Gastrocnemius medialis (tissue), 4 donors: ENCODE results near the gene HLCS. TPM values are rescaled to one million over a fixed set of nuclear protein-coding genes. Genes with fewer than 3 reads are reported as not detected.

Experiments
- ATAC-seq, 2 donors: fragments of 150-250 bp; one replicate each; pipeline ENCODE4 v1.9.1; 2016
- DNase-seq, 2 donors: peaks; one replicate each; pipeline ENCODE4 v3.0.0-alpha.2; 2019
- H3K27ac ChIP-seq, 4 donors: fragments of 200-600 bp; sonication (generic); 1 replicate in 1 of 4; 2 replicates in 3 of 4; pipeline ENCODE4 v1.5.1; 2016 to 2018; ENCODE audit warnings: mild to moderate bottlenecking in 2 of 4, moderate library complexity in 1 of 4
- H3K27me3 ChIP-seq, 3 donors: fragments of 200-600 bp; sonication (generic) in 2 of 3; 1 replicate in 1 of 3; 2 replicates in 2 of 3; pipeline versions ENCODE4 v1.5.1 to v1.6.0; 2016 to 2019; ENCODE audit warnings: mild to moderate bottlenecking in 1 of 3, moderate library complexity in 1 of 3
- H3K36me3 ChIP-seq, 2 donors: fragments of 200-600 bp; sonication (generic) in 1 of 2; one replicate each; pipeline ENCODE4 v1.5.1; 2017 to 2018
- H3K4me1 ChIP-seq, 2 donors: fragments of 200-600 bp; sonication (generic) in 1 of 2; one replicate each; pipeline ENCODE4 v1.5.1; 2016 to 2017; ENCODE audit warnings: mild to moderate bottlenecking in 2 of 2
- H3K4me3 ChIP-seq, 4 donors: fragments of 200-600 bp; sonication (generic) in 3 of 4; 1 replicate in 1 of 4; 2 replicates in 3 of 4; pipeline ENCODE4 v1.5.1; 2016 to 2019; ENCODE audit warnings: mild to moderate bottlenecking in 2 of 4
- H3K9me3 ChIP-seq, 3 donors: fragments of 200-600 bp; sonication (generic) in 2 of 3; 1 replicate in 1 of 3; 2 replicates in 2 of 3; pipeline ENCODE4 v1.5.1; 2016 to 2019
- POLR2A ChIP-seq, 2 donors: fragments of 450-650 bp; IDR thresholded peaks; one replicate each; pipeline ENCODE4 v1.6.1; 2017; ENCODE audit warnings: antibody characterized with exemption in 2 of 2, mild to moderate bottlenecking in 2 of 2, moderate library complexity in 2 of 2
- in situ Hi-C, 4 donors: fragments of 200-750 bp; cut with MboI; loops; one replicate each; pipeline versions ENCODE4 v1.15.0 to v1.8.0; 2017; ENCODE audit warnings: low sequenced_read_pairs in 4 of 4
- intact Hi-C: fragments of 100-400 bp; cut with DNase I; formaldehyde crosslinking; loops from one replicate; pipeline ENCODE4 v1.15.1; 2023; ENCODE audit warnings: low total_unique reads
- total RNA-seq, 4 donors: library from RNA; depleted of rRNA; stranded (reverse); fragments of >200 nt; gene quantifications; one replicate each; pipeline versions ENCODE4 v1.1.0 to v1.2.3, GENCODE V29; 2016
- TF ChIP-seq, protein P1 (sequence below), 5 experiments: fragments of 450-650 bp in 3 of 5; fragments of 200-600 bp in 2 of 5; sonication (generic) in 2 of 5; IDR thresholded peaks in 4 of 5; conservative IDR thresholded peaks in 1 of 5; 1 replicate in 4 of 5; 2 replicates in 1 of 5; pipeline ENCODE4 v1.5.1; 2016 to 2019; ENCODE audit warnings: antibody characterized with exemption in 5 of 5, mild to moderate bottlenecking in 3 of 5, moderate library complexity in 3 of 5

HLCS gene
- total RNA-seq, 4 donors from 2014 or later = 10.6 to 18.4 (median 15.4) TPM

- in situ Hi-C loops (no loop called here), intact Hi-C loops (no loop called here)
- peaks cover 0 to 3% (median 0%) of the 10 kb centered on the region in 3 donors for H3K27me3 ChIP-seq
- ATAC-seq (no peak), DNase-seq (no peak)
- H3K36me3 ChIP-seq = no peaks in the 10 kb centered on the region
- no peak overlapping the region for H3K4me3 ChIP-seq
- H3K9me3 ChIP-seq = no peaks in the 10 kb centered on the region
- no peak for TF ChIP-seq POLR2A (IDR thresholded peaks at IDR 0.05)
- TF ChIP-seq, protein P1, sequence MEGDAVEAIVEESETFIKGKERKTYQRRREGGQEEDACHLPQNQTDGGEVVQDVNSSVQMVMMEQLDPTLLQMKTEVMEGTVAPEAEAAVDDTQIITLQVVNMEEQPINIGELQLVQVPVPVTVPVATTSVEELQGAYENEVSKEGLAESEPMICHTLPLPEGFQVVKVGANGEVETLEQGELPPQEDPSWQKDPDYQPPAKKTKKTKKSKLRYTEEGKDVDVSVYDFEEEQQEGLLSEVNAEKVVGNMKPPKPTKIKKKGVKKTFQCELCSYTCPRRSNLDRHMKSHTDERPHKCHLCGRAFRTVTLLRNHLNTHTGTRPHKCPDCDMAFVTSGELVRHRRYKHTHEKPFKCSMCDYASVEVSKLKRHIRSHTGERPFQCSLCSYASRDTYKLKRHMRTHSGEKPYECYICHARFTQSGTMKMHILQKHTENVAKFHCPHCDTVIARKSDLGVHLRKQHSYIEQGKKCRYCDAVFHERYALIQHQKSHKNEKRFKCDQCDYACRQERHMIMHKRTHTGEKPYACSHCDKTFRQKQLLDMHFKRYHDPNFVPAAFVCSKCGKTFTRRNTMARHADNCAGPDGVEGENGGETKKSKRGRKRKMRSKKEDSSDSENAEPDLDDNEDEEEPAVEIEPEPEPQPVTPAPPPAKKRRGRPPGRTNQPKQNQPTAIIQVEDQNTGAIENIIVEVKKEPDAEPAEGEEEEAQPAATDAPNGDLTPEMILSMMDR (IDR thresholded peaks at IDR 0.05 in 4 of 5, conservative IDR thresholded peaks at IDR 0.05 in 1 of 5) = no peak
- H3K27ac ChIP-seq = no peak overlapping the region
- H3K4me1 ChIP-seq = no peaks in the 10 kb centered on the region
Observed at GRCh38 chr21:36723371-36723881, 243.0 kb downstream of the HLCS start.

DNA sequence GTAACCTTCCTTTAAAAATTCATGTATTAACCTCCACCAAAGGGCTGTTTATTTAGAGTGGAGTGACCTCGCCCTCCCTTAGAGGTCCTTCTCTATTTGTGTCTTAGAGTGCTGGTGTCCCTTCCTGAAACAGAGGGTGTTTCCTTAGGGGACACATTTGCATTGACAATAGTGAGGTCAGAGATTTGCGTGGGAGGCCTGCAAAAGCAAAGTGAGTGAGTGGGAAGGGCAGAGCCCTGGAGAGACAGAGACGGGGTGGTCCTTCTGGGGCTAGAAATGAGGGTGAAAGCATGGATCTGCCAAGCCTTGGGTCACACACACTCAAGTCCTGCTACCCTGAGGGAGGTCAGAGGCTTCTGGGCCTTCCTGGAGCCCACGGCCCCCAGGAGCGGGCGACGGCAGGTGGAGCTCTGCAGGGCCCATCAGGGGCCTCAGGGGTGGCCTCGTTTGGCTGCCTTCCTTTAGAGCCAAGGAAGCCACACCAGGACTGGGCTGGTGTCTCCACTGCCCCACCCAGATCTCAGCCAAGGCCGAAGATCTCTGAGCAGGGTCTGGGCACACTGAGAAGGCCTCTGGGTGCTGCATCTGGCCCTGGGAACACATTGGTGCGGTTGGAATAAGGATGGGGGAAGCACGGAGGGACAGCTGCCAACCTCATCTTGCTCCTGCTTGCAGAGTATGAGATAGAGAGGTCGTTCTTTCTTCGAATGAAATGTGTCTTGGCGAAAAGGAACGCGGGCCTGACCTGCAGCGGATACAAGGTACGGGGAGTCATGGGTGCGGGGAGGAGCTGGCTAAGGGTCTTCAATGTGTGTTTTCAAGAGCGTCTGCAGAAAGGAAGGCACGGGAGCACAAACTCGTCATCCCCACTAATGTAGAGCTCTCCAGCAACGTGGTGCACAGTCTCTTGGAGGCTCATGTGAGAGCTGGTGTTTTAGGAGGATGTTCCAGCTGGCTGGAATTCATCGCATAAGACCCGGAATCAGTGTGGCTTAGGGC, 243.8 kb downstream of the HLCS start:
- in situ Hi-C loops = no loop called here
- no peak for ATAC-seq
- Histone ChIP-seq H3K9me3 (no peaks in the 10 kb centered on the region), H3K4me3 (no peak overlapping the region), H3K4me1 (no peaks in the 10 kb centered on the region), H3K27me3 (peaks cover 0 to 3% (median 0%) of the 10 kb centered on the region in 3 donors), H3K27ac (no peak overlapping the region), H3K36me3 (no peaks in the 10 kb centered on the region)
- no peak for DNase-seq
- intact Hi-C loops = no loop called here
- no peak for TF ChIP-seq POLR2A (IDR thresholded peaks at IDR 0.05)
- TF ChIP-seq, protein P1 (IDR thresholded peaks at IDR 0.05 in 4 of 5, conservative IDR thresholded peaks at IDR 0.05 in 1 of 5) = no peak

GRCh38 chr21:36721817-36722216, 244.7 kb downstream of the HLCS start:
- H3K36me3 ChIP-seq = no peaks in the 10 kb centered on the region
- H3K9me3 ChIP-seq = no peaks in the 10 kb centered on the region
- DNase-seq (no peak), ATAC-seq (no peak)
- H3K4me1 ChIP-seq = no peaks in the 10 kb centered on the region
- in situ Hi-C loops = no loop called here
- TF ChIP-seq, protein P1 (IDR thresholded peaks at IDR 0.05 in 4 of 5, conservative IDR thresholded peaks at IDR 0.05 in 1 of 5) = no peak
- no peak for TF ChIP-seq POLR2A (IDR thresholded peaks at IDR 0.05)
- no peak overlapping the region for H3K27ac ChIP-seq
- peaks cover 0 to 3% (median 0%) of the 10 kb centered on the region in 3 donors for H3K27me3 ChIP-seq
- intact Hi-C loops = no loop called here
- no peak overlapping the region for H3K4me3 ChIP-seq

DNA sequence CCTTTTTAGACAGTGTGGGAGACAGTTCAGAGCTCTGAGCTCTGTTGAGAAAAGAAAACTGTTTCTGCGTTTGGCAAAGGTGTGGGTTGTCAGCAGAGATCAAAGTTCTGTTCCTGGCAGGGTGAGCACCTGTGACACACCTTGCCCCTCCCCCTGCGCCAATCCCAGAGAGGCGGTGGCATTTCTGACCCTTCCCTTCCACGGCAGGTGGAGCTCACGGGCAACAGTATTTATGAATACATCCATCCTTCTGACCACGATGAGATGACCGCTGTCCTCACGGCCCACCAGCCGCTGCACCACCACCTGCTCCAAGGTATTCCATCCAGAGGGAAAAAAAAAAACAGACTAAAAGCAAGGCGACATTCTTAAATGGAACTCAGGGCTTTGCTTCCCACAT, 246.9 kb downstream of the HLCS start:
- ATAC-seq (no peak), DNase-seq (no peak)
- no peaks in the 10 kb centered on the region for H3K9me3 ChIP-seq
- TF ChIP-seq, protein P1 (IDR thresholded peaks at IDR 0.05 in 4 of 5, conservative IDR thresholded peaks at IDR 0.05 in 1 of 5) = no peak
- no peak for TF ChIP-seq POLR2A (IDR thresholded peaks at IDR 0.05)
- no peaks in the 10 kb centered on the region for H3K4me1 ChIP-seq
- H3K27ac ChIP-seq = no peak overlapping the region
- peaks cover 0 to 16% (median 7%) of the 10 kb centered on the region in 3 donors for H3K27me3 ChIP-seq
- intact Hi-C loops = no loop called here
- in situ Hi-C loops = no loop called here
- no peak overlapping the region for H3K4me3 ChIP-seq
- no peaks in the 10 kb centered on the region for H3K36me3 ChIP-seq
